Panc1 (cell line): ENCODE measurements around the gene FADS2. TPM values are rescaled to one million over a fixed set of nuclear protein-coding genes. Genes with fewer than 3 reads are reported as not detected.

Experiments
- ATAC-seq: fragments of 200-7000 bp; cut with Tn5 transposase; 2 replicates; pipeline ENCODE4 v1.9.1; 2020; ENCODE audit warnings: mild to moderate bottlenecking, moderate library complexity
- BruUV-seq: library from RNA; stranded (reverse); fragments of 400-500 nt; replicated peaks from 2 replicates; lab custom pipeline; 2021; lab: Mats Ljungman, UMichigan
- CTCF ChIA-PET: fragments of 300-600 bp; sonication (Branson Sonifier 250); formaldehyde crosslinking; loops from one replicate; lab custom pipeline; 2022; ENCODE audit warnings: antibody characterized with exemption; lab: Charles Lee
- POLR2A ChIA-PET: fragments of 300-600 bp; sonication (Branson Sonifier 250); formaldehyde crosslinking; loops from one replicate; lab custom pipeline; 2022; ENCODE audit warnings: antibody characterized with exemption; lab: Charles Lee
- DNase-seq: peaks from one replicate; pipeline ENCODE4 v3.0.0-alpha.2; 2010; ENCODE audit warnings: low read depth, low spot score
- H3K27ac ChIP-seq: 2 replicates; pipeline ENCODE4 v1.5.1; 2011; ENCODE audit warnings: mild to moderate bottlenecking, low read length, inconsistent platforms
- H3K27me3 ChIP-seq: fragments of 200-500 bp; sonication (Bioruptor generic); 2 replicates; pipeline ENCODE4 v1.6.0; 2014; ENCODE audit warnings: low read length, inconsistent platforms; ENCODE audit not compliant: control insufficient read depth, insufficient read depth
- H3K36me3 ChIP-seq: fragments of 200-500 bp; sonication (Bioruptor generic); 2 replicates; pipeline ENCODE4 v1.5.1; 2014; ENCODE audit warnings: inconsistent platforms, mild to moderate bottlenecking, low read length, moderate library complexity; ENCODE audit not compliant: control insufficient read depth, insufficient read depth
- H3K4me1 ChIP-seq: 2 replicates; pipeline ENCODE4 v1.5.1; 2011; ENCODE audit warnings: inconsistent platforms, mild to moderate bottlenecking, low read length, moderate library complexity; ENCODE audit not compliant: control insufficient read depth, insufficient read depth
- H3K4me3 ChIP-seq, 2 experiments: 2 replicates each; pipeline ENCODE4 v1.5.1; 2011 to 2012; ENCODE audit warnings: low read depth in 2 of 2, low read length in 2 of 2, mild to moderate bottlenecking in 2 of 2, inconsistent platforms in 1 of 2, moderate library complexity in 1 of 2
- H3K9me3 ChIP-seq: fragments of 200-500 bp; sonication (Bioruptor generic); 2 replicates; pipeline ENCODE4 v1.5.1; 2014; ENCODE audit warnings: low read depth, mild to moderate bottlenecking, inconsistent platforms, low read length, moderate library complexity; ENCODE audit not compliant: control insufficient read depth, insufficient read depth
- CTCF ChIP-seq: fragments of 450-650 bp; IDR thresholded peaks from 2 replicates; pipeline ENCODE4 v1.5.1; 2017; ENCODE audit warnings: mild to moderate bottlenecking
- POLR2AphosphoS5 ChIP-seq: IDR thresholded peaks from 2 replicates; pipeline ENCODE4 v1.6.1; 2012; ENCODE audit warnings: mild to moderate bottlenecking, low read depth, low read length, moderate library complexity
- REST ChIP-seq, 2 experiments: IDR thresholded peaks; 2 replicates each; pipeline ENCODE4 v1.6.1; 2011 to 2012; ENCODE audit warnings: low read depth in 2 of 2, control low read depth in 1 of 2, low read length in 1 of 2, mild to moderate bottlenecking in 1 of 2, moderate library complexity in 1 of 2; ENCODE audit not compliant: insufficient read depth in 1 of 2
- SIN3A ChIP-seq: IDR thresholded peaks from 2 replicates; pipeline ENCODE4 v1.6.1; 2012; ENCODE audit warnings: low read depth, mild to moderate bottlenecking, low read length, moderate library complexity, borderline replicate concordance; ENCODE audit not compliant: insufficient read depth
- TCF7L2 ChIP-seq: IDR thresholded peaks from 2 replicates; pipeline ENCODE4 v1.6.1; 2011; ENCODE audit warnings: mild to moderate bottlenecking, low read depth, low read length, inconsistent platforms
- in situ Hi-C: cut with HindIII; loops from 2 replicates; pipeline ENCODE4 v1.10.0; 2016; ENCODE audit warnings: low sequenced_read_pairs, low pct_unique_long_range_greater_than_20kb
- intact Hi-C: fragments of 100-400 bp; cut with micrococcal nuclease; formaldehyde crosslinking; loops from one replicate; pipeline ENCODE4 v1.10.0; 2022; ENCODE audit not compliant: unreplicated experiment
- total RNA-seq: library from RNA; stranded (reverse); gene quantifications from one replicate; pipeline ENCODE4 v1.2.1, GENCODE V29; 2021; ENCODE audit not compliant: unreplicated experiment

The FADS2 gene
- total RNA-seq, 1 experiment from 2014 or later: 679 TPM

GRCh38 chr11:61799665-61800284 is 28.3 kb upstream of the FADS2 start:
- Histone ChIP-seq H3K4me3 (no peak overlapping the region), H3K27me3 (no peaks in the 10 kb centered on the region), H3K9me3 (no peaks in the 10 kb centered on the region), H3K36me3 (peaks cover 11% of the 10 kb centered on the region), H3K4me1 (peaks cover 9% of the 10 kb centered on the region; the same call in 1 of the 2 replicates), H3K27ac (no peak overlapping the region)
- DNase-seq (no peak), ATAC-seq (no peak)
- POLR2A ChIA-PET: no interaction called here
- TF ChIP-seq REST (IDR thresholded peaks at IDR 0.05; ENCODE audit: insufficient read depth in 1 of 2, low read depth in 2 of 2, low read length in 1 of 2) (no peak), POLR2AphosphoS5 (peak; percentile 32)
- intact Hi-C loops (no loop called here), in situ Hi-C loops (no loop called here)
- CTCF ChIA-PET: no interaction called here
- BruUV-seq: no TSS peak

GRCh38 chr11:61800331-61801281 is 27.5 kb upstream of the FADS2 start:
- in situ Hi-C loops (no loop called here), intact Hi-C loops (no loop called here)
- Histone ChIP-seq H3K9me3 (no peaks in the 10 kb centered on the region), H3K36me3 (peaks cover 9% of the 10 kb centered on the region), H3K4me1 (peaks cover 9% of the 10 kb centered on the region; the same call in 1 of the 2 replicates), H3K27ac (no peak overlapping the region), H3K4me3 (no peak overlapping the region), H3K27me3 (no peaks in the 10 kb centered on the region)
- CTCF ChIA-PET: no interaction called here
- ATAC-seq (no peak), DNase-seq (no peak)
- TF ChIP-seq TCF7L2 (no peak), POLR2AphosphoS5 (no peak), SIN3A (no peak), CTCF (no peak), REST (IDR thresholded peaks at IDR 0.05; ENCODE audit: insufficient read depth in 1 of 2, low read depth in 2 of 2, low read length in 1 of 2) (no peak)
- POLR2A ChIA-PET: no interaction called here
- BruUV-seq: no TSS peak
